Spleen (tissue), 7 donors: ENCODE results near the gene TANC1.

ENCODE experiments used
- CTCF ChIP-seq, 11 experiments: fragments of 200-600 bp in 7 of 11; fragments of 450-650 bp in 4 of 11; sonication (generic) in 4 of 11; IDR thresholded peaks in 8 of 11; conservative IDR thresholded peaks in 3 of 11; 1 replicate in 7 of 11; 2 replicates in 4 of 11; pipeline versions ENCODE4 v1.4.0 to v1.8.0; 2016 to 2021; ENCODE audit warnings: antibody characterized with exemption in 11 of 11, inconsistent platforms in 4 of 11, mild to moderate bottlenecking in 1 of 11
- POLR2A ChIP-seq, 3 donors: fragments of 450-650 bp; IDR thresholded peaks; one replicate each; pipeline ENCODE4 v1.5.1; 2017; ENCODE audit warnings: antibody characterized with exemption in 3 of 3, mild to moderate bottlenecking in 1 of 3
- donor health status: DM: no; HTN: no; CAD: no; lungs with moderate emphysema.
- donor health status: DM: no; HTN: no; CAD: no.
- donor health status: DM: no; HTN: no; CAD: no.

DNA sequence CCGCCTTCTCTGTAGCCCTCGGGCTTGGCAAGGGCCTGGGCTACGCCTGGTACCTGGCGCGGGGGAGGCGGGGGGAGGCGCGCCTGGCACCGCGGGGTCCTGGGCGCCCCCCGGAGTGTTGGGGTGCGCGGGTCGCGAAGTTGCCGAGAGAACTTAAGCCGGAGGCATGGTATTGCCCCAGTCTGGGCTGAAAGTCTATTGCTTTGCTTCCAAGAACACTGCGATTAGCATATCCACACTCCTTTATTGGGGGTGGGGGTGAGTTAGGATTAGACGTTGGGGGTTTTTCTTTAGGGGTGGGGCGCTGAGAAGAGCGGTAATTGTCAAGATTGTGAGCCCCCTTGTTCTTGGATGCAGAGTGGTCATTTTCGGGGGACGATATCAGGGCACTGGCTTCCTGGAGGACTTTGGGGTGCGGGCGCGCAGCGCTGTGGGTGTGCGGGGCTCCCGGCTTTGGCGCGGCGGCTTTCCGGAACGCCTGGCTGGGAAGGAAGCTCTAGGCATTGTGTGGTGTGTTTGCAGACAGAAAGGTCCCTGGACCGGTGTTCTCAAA lies 798 bp downstream of the TANC1 start:
- TF ChIP-seq CTCF (IDR thresholded peaks at IDR 0.05 in 8 of 11, conservative IDR thresholded peaks at IDR 0.05 in 3 of 11) (no peak), POLR2A (IDR thresholded peaks at IDR 0.05) (no peak)
